Measurements from ENCODE around the gene HNRNPUL1.

The HNRNPUL1 gene

GRCh38 chr19:41226874-41227390 lies 37.2 kb upstream of the HNRNPUL1 start:
- TF ChIP-seq POLR2AphosphoS5 (IDR thresholded peaks at IDR 0.05; ENCODE audit: low read depth, low read length) (no peak), TAF1 (IDR thresholded peaks at IDR 0.05; ENCODE audit: borderline replicate concordance, insufficient read depth, low read length) (no peak), SIN3A (IDR thresholded peaks at IDR 0.05; ENCODE audit: borderline replicate concordance, insufficient read depth, low read length) (no peak), FOXP2 (optimal IDR thresholded peaks at IDR 0.05; ENCODE audit: borderline replicate concordance, extremely low read depth, extremely low read length, insufficient read depth) (no peak), REST (IDR thresholded peaks at IDR 0.05; ENCODE audit: insufficient read depth in 1 of 2, low read depth in 2 of 2, low read length in 2 of 2) (no peak)

- no peak for TF ChIP-seq POLR2AphosphoS5 (IDR thresholded peaks at IDR 0.05; ENCODE audit: low read depth, low read length)
- TF ChIP-seq REST (IDR thresholded peaks at IDR 0.05; ENCODE audit: insufficient read depth in 1 of 2, low read depth in 2 of 2, low read length in 2 of 2): no peak
- no peak for TF ChIP-seq TAF1 (IDR thresholded peaks at IDR 0.05; ENCODE audit: borderline replicate concordance, insufficient read depth, low read length)
These were observed 35.7 kb upstream of the HNRNPUL1 start for GRCh38 chr19:41228486-41228885.

- no peak for TF ChIP-seq SIN3A (IDR thresholded peaks at IDR 0.05; ENCODE audit: borderline replicate concordance, insufficient read depth, low read length)
- no peak for TF ChIP-seq POLR2AphosphoS5 (IDR thresholded peaks at IDR 0.05; ENCODE audit: low read depth, low read length)
- TF ChIP-seq TAF1 (IDR thresholded peaks at IDR 0.05; ENCODE audit: borderline replicate concordance, insufficient read depth, low read length): no peak
- TF ChIP-seq REST (IDR thresholded peaks at IDR 0.05; ENCODE audit: insufficient read depth in 1 of 2, low read depth in 2 of 2, low read length in 2 of 2): no peak
- TF ChIP-seq FOXP2 (optimal IDR thresholded peaks at IDR 0.05; ENCODE audit: borderline replicate concordance, extremely low read depth, extremely low read length, insufficient read depth): no peak
These were observed 33.9 kb upstream of the HNRNPUL1 start for GRCh38 chr19:41230067-41230857.

- TF ChIP-seq FOXP2 (optimal IDR thresholded peaks at IDR 0.05; ENCODE audit: borderline replicate concordance, extremely low read depth, extremely low read length, insufficient read depth): no peak
- TF ChIP-seq SIN3A (IDR thresholded peaks at IDR 0.05; ENCODE audit: borderline replicate concordance, insufficient read depth, low read length): no peak
- TF ChIP-seq REST (IDR thresholded peaks at IDR 0.05; ENCODE audit: insufficient read depth in 1 of 2, low read depth in 2 of 2, low read length in 2 of 2): no peak
- TF ChIP-seq POLR2AphosphoS5 (IDR thresholded peaks at IDR 0.05; ENCODE audit: low read depth, low read length): no peak
- no peak for TF ChIP-seq TAF1 (IDR thresholded peaks at IDR 0.05; ENCODE audit: borderline replicate concordance, insufficient read depth, low read length)
These were observed 31.5 kb upstream of the HNRNPUL1 start for GRCh38 chr19:41232686-41233085.
